HG02759 (cell line): ENCODE data around the gene ENPP6.

Experiments used
- ATAC-seq: cut with Tn5 transposase; IDR thresholded peaks from one replicate; pipeline ENCODE4 v1.9.1; 2021; ENCODE audit warnings: mild to moderate bottlenecking, moderate library complexity; ENCODE audit not compliant: unreplicated experiment

The ENPP6 gene

GRCh38 chr4:184110452-184111224 is 107.0 kb downstream of the ENPP6 start:
- ATAC-seq: no peak

GRCh38 chr4:184108006-184108501 is 109.6 kb downstream of the ENPP6 start:
- no peak for ATAC-seq

- ATAC-seq: no peak
Measured at GRCh38 chr4:184104419-184105101, 113.1 kb downstream of the ENPP6 start.

- no peak for ATAC-seq
Measured at GRCh38 chr4:184103527-184104264, 114.0 kb downstream of the ENPP6 start.

GRCh38 chr4:184102927-184103326 is 114.7 kb downstream of the ENPP6 start:
- ATAC-seq: no peak

- ATAC-seq: no peak
Measured at GRCh38 chr4:184102488-184102887, 115.2 kb downstream of the ENPP6 start.

GRCh38 chr4:184101711-184102110 is 116.0 kb downstream of the ENPP6 start:
- no peak for ATAC-seq

GRCh38 chr4:184100297-184100885 is 117.3 kb downstream of the ENPP6 start:
- peak; percentile 41 for ATAC-seq

GRCh38 chr4:184099535-184099966 is 118.1 kb downstream of the ENPP6 start:
- ATAC-seq: peak; percentile 32

GRCh38 chr4:184099000-184099399 is 118.7 kb downstream of the ENPP6 start:
- ATAC-seq: no peak

- ATAC-seq: no peak
Measured at GRCh38 chr4:184097815-184098214, 119.9 kb downstream of the ENPP6 start.

- peak; percentile 67 for ATAC-seq
Measured at GRCh38 chr4:184097241-184097605, 120.5 kb downstream of the ENPP6 start.

GRCh38 chr4:184096561-184097240 is 121.0 kb downstream of the ENPP6 start:
- no peak for ATAC-seq

- ATAC-seq: no peak
Measured at GRCh38 chr4:184094532-184095159, 123.0 kb downstream of the ENPP6 start.

GRCh38 chr4:184091986-184092385 is 125.7 kb downstream of the ENPP6 start:
- ATAC-seq: no peak

GRCh38 chr4:184090571-184090970 is 127.1 kb downstream of the ENPP6 start:
- ATAC-seq: no peak

GRCh38 chr4:184080674-184081073 is 137.0 kb downstream of the ENPP6 start:
- ATAC-seq: no peak

- no peak for ATAC-seq
Measured at GRCh38 chr4:184074677-184075388, 142.8 kb downstream of the ENPP6 start.

GRCh38 chr4:184067931-184068554 is 149.6 kb downstream of the ENPP6 start:
- no peak for ATAC-seq
